ENCODE measurements around the gene EMCN. TPM values are rescaled to one million over a fixed set of nuclear protein-coding genes. Genes with fewer than 3 reads are reported as not detected.

Gene EMCN
- total RNA-seq, 1 donor from 2014 or later: not detected

DNA sequence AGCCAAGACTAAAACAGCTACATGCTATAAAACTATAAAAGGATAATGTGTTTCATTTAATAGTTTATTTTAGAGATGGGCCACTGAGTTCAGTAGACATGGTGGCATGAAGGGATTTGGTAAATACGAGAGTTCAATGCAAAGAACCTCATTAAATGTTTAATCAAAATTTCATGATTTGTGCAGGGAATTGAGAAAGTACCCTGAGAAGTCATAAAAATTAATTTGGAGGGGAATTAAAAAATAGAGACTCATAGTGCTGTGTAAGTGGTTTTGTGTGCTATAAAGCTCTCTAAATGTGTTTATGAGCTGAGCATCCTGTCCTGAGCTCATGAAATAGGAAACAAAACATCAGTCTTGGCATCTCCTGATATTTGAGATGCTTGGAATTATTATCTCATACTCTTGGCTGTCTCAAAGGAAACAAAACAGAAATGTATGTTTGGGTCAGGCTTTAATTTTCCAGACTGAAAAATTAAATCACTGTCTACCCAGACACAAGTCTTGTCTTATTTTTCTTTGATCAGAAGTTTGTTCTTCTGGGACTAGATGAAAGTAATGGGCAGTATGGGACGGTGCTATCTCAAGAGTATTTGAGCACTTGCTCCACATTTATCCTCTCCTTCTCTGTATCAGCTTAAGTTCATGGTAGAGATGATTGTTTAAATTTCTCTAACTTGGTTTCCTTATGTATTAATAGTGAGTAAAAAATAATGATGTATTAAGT lies 38.0 kb upstream of the EMCN start:
- H3K36me3 Mint-ChIP-seq: no peaks in the 10 kb centered on the region
- H2AFZ ChIP-seq (replicated peaks): no peak overlapping the region

DNA sequence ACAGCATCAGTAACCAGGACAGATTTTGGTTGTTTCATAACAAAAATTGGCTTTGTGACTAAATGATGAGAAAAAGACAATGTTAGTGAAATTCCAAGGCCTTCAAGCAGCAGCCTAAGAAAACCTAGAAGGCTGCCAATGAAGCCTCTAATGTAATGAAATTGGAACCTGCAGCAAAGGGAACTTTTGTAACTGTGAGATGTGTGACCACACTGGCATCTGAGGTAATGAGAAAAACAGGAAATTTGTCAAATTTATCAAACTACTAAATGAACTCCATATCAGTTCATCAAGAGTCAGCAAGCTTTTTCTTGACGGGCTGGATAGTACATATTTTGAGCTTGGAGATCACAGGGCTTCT lies 30.4 kb upstream of the EMCN start:
- DNase-seq (ENCODE audit: low spot score): no peak
- no peaks in the 10 kb centered on the region for H3K4me1 Mint-ChIP-seq
- H3K4me1 ChIP-seq: peaks cover 5% of the 10 kb centered on the region
- H3K27me3 Mint-ChIP-seq (ENCODE audit: insufficient read depth, low read depth): no peaks in the 10 kb centered on the region
- H3K9ac ChIP-seq: no peak overlapping the region
- no peak overlapping the region for H3K27ac Mint-ChIP-seq
- H3K9me3 Mint-ChIP-seq: no peaks in the 10 kb centered on the region
- H3K79me2 ChIP-seq (ENCODE audit: low read depth): no peaks in the 10 kb centered on the region
- no peak overlapping the region for H3K4me3 ChIP-seq
- H3F3A ChIP-seq (ENCODE audit: low read depth): no peaks in the 10 kb centered on the region
- H3K36me3 Mint-ChIP-seq: no peaks in the 10 kb centered on the region
- no peaks in the 10 kb centered on the region for H3K36me3 ChIP-seq
- H3K27me3 ChIP-seq: no peaks in the 10 kb centered on the region
- TF ChIP-seq, protein P1, sequence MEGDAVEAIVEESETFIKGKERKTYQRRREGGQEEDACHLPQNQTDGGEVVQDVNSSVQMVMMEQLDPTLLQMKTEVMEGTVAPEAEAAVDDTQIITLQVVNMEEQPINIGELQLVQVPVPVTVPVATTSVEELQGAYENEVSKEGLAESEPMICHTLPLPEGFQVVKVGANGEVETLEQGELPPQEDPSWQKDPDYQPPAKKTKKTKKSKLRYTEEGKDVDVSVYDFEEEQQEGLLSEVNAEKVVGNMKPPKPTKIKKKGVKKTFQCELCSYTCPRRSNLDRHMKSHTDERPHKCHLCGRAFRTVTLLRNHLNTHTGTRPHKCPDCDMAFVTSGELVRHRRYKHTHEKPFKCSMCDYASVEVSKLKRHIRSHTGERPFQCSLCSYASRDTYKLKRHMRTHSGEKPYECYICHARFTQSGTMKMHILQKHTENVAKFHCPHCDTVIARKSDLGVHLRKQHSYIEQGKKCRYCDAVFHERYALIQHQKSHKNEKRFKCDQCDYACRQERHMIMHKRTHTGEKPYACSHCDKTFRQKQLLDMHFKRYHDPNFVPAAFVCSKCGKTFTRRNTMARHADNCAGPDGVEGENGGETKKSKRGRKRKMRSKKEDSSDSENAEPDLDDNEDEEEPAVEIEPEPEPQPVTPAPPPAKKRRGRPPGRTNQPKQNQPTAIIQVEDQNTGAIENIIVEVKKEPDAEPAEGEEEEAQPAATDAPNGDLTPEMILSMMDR (IDR thresholded peaks at IDR 0.05): no peak
- TF ChIP-seq EZH2phosphoT487 (IDR thresholded peaks at IDR 0.05): no peak
- TF ChIP-seq EZH2 (IDR thresholded peaks at IDR 0.05): no peak
- H3K4me3 Mint-ChIP-seq: no peak overlapping the region
- no peaks in the 10 kb centered on the region for H3K9me3 ChIP-seq (ENCODE audit: low read depth)
- H3K27ac ChIP-seq: no peak overlapping the region
- no peak overlapping the region for H2AFZ ChIP-seq (replicated peaks)
- no peak overlapping the region for H3K4me2 ChIP-seq
- no peaks in the 10 kb centered on the region for H4K20me1 ChIP-seq (ENCODE audit: low read depth)

More for the DNA sequence above, 38.0 kb upstream of the EMCN start:
- no peaks in the 10 kb centered on the region for H3K4me1 Mint-ChIP-seq
- H3K4me3 Mint-ChIP-seq: no peak overlapping the region
- DNase-seq (ENCODE audit: low spot score): no peak
- no peaks in the 10 kb centered on the region for H4K20me1 ChIP-seq (ENCODE audit: low read depth)
- H3K9me3 Mint-ChIP-seq: peaks cover 3% of the 10 kb centered on the region
- no peaks in the 10 kb centered on the region for H3K27me3 ChIP-seq
- no peak overlapping the region for H3K9ac ChIP-seq
- H3K27me3 Mint-ChIP-seq (ENCODE audit: insufficient read depth, low read depth): peaks cover 2% of the 10 kb centered on the region
- H3K27ac Mint-ChIP-seq: no peak overlapping the region
- no peak for TF ChIP-seq EZH2 (IDR thresholded peaks at IDR 0.05)
- TF ChIP-seq, protein P1 (IDR thresholded peaks at IDR 0.05): no peak
- TF ChIP-seq EZH2phosphoT487 (IDR thresholded peaks at IDR 0.05): no peak
- no peaks in the 10 kb centered on the region for H3K79me2 ChIP-seq (ENCODE audit: low read depth)
- no peak overlapping the region for H3K27ac ChIP-seq
- H3F3A ChIP-seq (ENCODE audit: low read depth): no peaks in the 10 kb centered on the region
- H3K9me3 ChIP-seq (ENCODE audit: low read depth): no peaks in the 10 kb centered on the region
- no peak overlapping the region for H3K4me2 ChIP-seq
- no peaks in the 10 kb centered on the region for H3K4me1 ChIP-seq
- H3K4me3 ChIP-seq: no peak overlapping the region
- no peaks in the 10 kb centered on the region for H3K36me3 ChIP-seq

DNA sequence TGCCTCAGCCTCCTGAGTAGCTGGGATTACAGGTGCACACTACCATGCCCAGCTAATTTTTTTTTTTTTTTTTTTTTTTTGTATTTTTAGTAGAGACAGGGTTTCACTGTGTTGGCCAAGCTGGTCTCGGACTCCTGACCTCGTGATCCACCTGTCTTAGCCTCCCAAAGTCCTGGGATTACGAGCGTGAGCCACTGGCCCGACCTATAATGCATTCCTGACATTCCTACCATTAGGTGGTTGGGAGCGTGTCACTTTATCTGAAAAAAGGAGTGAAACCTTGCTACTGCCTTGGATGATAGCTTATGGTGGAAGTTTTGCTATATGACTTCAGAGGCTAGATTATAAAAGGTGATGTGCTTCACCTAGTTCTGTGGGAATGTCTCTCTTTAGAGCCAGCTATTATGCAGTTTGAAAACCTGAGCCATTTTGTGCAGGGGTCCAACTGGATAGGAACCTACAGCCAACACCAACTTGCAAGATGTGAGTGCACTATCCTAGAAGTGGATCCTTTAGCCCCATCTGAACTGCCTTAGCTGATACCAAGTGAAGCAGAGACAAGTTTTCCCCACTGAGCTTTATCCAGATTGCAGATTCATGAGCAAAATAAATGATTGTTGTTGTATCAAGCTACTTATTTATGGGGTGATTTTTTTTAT lies 29.8 kb upstream of the EMCN start:
- H3K36me3 Mint-ChIP-seq: no peaks in the 10 kb centered on the region
- Histone ChIP-seq H3F3A (ENCODE audit: low read depth) (no peaks in the 10 kb centered on the region), H3K79me2 (ENCODE audit: low read depth) (no peaks in the 10 kb centered on the region), H3K4me3 (no peak overlapping the region), H3K9me3 (ENCODE audit: low read depth) (no peaks in the 10 kb centered on the region), H2AFZ (replicated peaks) (no peak overlapping the region), H3K4me1 (peaks cover 5% of the 10 kb centered on the region), H3K27me3 (no peaks in the 10 kb centered on the region), H3K36me3 (no peaks in the 10 kb centered on the region), H3K4me2 (no peak overlapping the region), H3K9ac (no peak overlapping the region), H4K20me1 (ENCODE audit: low read depth) (no peaks in the 10 kb centered on the region), H3K27ac (no peak overlapping the region)
- TF ChIP-seq, protein P1 (IDR thresholded peaks at IDR 0.05): no peak
- TF ChIP-seq EZH2 (IDR thresholded peaks at IDR 0.05): no peak
- no peak for TF ChIP-seq EZH2phosphoT487 (IDR thresholded peaks at IDR 0.05)
- no peaks in the 10 kb centered on the region for H3K9me3 Mint-ChIP-seq
- no peaks in the 10 kb centered on the region for H3K27me3 Mint-ChIP-seq (ENCODE audit: insufficient read depth, low read depth)
- peak; percentile 38 for DNase-seq (ENCODE audit: low spot score)
- no peak overlapping the region for H3K27ac Mint-ChIP-seq
- no peak overlapping the region for H3K4me3 Mint-ChIP-seq
- H3K4me1 Mint-ChIP-seq: no peaks in the 10 kb centered on the region

Measured in neural progenitor cell (in vitro differentiated cells).